Measurements from ENCODE around the gene DAG1. TPM values are rescaled to one million over a fixed set of nuclear protein-coding genes. Genes with fewer than 3 reads are reported as not detected.

DAG1 gene
- total and polyA plus RNA-seq, 10 donors = 3.0 to 42.7 (median 27.3) TPM

DNA sequence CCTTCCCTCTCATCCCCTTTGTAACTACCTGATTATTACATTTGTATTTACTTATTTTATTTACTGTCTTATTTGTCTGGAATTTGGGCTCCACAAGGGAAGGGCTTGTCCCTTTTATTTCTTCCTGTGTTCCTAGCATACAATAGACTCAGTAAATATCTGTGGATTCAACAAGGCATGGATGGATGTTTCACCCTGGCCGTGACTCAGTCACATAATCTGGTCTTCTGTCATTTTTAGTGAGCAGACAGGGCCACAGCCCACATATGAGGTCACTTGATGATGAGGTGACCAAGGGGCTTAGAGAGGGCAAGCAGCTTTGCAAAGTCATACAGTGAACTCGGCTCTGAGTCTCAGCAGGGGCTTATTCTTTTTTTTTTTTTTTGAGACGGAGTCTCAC, 7.8 kb upstream of the DAG1 start:
- Histone ChIP-seq H3K27ac (peak overlapping the region in 3 of 8 donors; percentile 5 to 37 (median 13)), H3K4me3 (no peak overlapping the region), H3K4me1 (peaks cover 0 to 8% (median 0%) of the 10 kb centered on the region in 6 donors), H3K36me3 (no peaks in the 10 kb centered on the region), H3K27me3 (replicated peaks in 1 of 7) (no peaks in the 10 kb centered on the region), H3K9me3 (no peaks in the 10 kb centered on the region)
- TF ChIP-seq, protein P1, sequence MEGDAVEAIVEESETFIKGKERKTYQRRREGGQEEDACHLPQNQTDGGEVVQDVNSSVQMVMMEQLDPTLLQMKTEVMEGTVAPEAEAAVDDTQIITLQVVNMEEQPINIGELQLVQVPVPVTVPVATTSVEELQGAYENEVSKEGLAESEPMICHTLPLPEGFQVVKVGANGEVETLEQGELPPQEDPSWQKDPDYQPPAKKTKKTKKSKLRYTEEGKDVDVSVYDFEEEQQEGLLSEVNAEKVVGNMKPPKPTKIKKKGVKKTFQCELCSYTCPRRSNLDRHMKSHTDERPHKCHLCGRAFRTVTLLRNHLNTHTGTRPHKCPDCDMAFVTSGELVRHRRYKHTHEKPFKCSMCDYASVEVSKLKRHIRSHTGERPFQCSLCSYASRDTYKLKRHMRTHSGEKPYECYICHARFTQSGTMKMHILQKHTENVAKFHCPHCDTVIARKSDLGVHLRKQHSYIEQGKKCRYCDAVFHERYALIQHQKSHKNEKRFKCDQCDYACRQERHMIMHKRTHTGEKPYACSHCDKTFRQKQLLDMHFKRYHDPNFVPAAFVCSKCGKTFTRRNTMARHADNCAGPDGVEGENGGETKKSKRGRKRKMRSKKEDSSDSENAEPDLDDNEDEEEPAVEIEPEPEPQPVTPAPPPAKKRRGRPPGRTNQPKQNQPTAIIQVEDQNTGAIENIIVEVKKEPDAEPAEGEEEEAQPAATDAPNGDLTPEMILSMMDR (IDR thresholded peaks at IDR 0.05 in 8 of 11, conservative IDR thresholded peaks at IDR 0.05 in 3 of 11) = no peak
- TF ChIP-seq POLR2AphosphoS5 (IDR thresholded peaks at IDR 0.05) (no peak), POLR2A (IDR thresholded peaks at IDR 0.05) (no peak)
- 74 to 87% (median 75%) methylated on average over 2 to 3 of the region's 3 CpGs for WGBS, 5 donors
- intact Hi-C loops (cut with DNase I; ENCODE audit: low total_unique reads) = no loop called here
- no peak for DNase-seq

DNA sequence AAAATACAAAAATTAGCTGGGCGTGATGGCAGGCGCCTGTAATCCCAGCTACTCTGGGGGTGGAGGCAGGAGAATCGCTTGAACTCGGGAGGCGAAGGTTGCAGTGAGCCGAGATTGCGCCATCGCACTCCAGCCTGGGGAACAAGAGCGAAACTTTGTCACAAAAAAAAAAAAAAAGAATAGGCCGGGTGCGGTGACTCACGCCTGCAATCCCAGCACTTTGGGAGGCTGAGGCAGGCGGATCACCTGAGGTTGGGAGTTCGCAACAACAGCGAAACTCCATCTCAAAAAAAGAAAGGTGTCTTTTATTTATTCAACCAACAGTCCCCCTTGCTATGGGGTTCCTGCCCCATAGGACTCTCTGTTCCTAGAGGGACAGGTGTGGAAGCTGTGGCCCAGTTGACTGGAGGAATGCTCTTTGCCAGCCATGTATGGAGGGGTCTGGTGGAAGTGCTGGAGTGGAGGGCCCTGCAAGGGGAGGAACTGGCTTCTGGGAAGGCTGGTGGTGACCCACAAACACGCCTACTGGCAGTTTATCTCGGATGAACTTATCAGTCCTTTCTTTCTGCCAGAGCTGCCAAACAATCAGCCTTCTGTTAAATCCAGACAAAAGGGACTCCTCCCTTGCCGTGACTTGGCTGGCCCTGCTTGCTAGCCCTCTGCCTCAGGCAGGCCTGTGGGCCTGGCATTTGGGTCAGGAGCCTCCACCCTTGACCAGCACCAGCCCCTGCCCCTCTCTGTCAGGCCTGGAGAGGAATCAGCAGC, 4.6 kb upstream of the DAG1 start:
- Histone ChIP-seq H3K9me3 (no peaks in the 10 kb centered on the region), H3K4me1 (peaks cover 6 to 24% (median 13%) of the 10 kb centered on the region in 6 donors), H3K36me3 (no peaks in the 10 kb centered on the region), H3K27me3 (replicated peaks in 1 of 7) (no peaks in the 10 kb centered on the region), H3K4me3 (no peak overlapping the region), H3K27ac (peak overlapping the region in 2 of 8 donors; percentile 3 to 11)
- DNase-seq = no peak
- intact Hi-C loops (cut with DNase I; ENCODE audit: low total_unique reads) = no loop called here
- TF ChIP-seq POLR2A (IDR thresholded peaks at IDR 0.05) = no peak
- TF ChIP-seq, protein P1 (IDR thresholded peaks at IDR 0.05 in 8 of 11, conservative IDR thresholded peaks at IDR 0.05 in 3 of 11) = no peak
- TF ChIP-seq POLR2AphosphoS5 (IDR thresholded peaks at IDR 0.05) = no peak
- 81 to 93% (median 84%) methylated on average over 18 of the region's 18 CpGs for WGBS, 5 donors

DNA sequence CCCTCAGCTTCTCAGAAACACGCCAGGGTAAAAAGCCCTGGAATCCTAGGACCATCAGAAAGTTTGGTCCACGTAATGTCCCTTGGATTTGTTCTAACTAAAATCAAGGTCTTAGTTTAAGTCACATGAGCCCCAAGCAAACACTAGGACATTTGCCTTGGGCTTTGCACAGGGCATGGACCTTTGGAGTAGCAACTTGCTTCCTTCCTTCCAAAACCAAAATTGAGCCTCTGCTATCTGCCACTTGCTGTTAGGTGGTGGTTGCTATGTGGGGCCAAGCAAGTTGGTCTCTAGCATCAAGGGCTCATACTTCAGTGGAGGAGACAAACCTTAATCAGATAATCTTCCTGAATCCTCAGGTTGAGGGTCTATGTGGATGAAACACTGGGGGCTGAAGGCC, 4.0 kb upstream of the DAG1 start:
- no peak for TF ChIP-seq POLR2A (IDR thresholded peaks at IDR 0.05)
- TF ChIP-seq POLR2AphosphoS5 (IDR thresholded peaks at IDR 0.05) = no peak
- TF ChIP-seq, protein P1 (IDR thresholded peaks at IDR 0.05 in 8 of 11, conservative IDR thresholded peaks at IDR 0.05 in 3 of 11) = no peak
- peaks cover 8 to 30% (median 18%) of the 10 kb centered on the region in 6 donors for H3K4me1 ChIP-seq
- intact Hi-C loops (cut with DNase I; ENCODE audit: low total_unique reads) = no loop called here
- 83 to 95% (median 90%) methylated on average over 2 of the region's 2 CpGs for WGBS, 5 donors
- H3K27me3 ChIP-seq (replicated peaks in 1 of 7) = no peaks in the 10 kb centered on the region
- no peak overlapping the region for H3K4me3 ChIP-seq
- no peaks in the 10 kb centered on the region for H3K36me3 ChIP-seq
- peak overlapping the region in 1 of 8 donors; percentile 11 for H3K27ac ChIP-seq
- no peaks in the 10 kb centered on the region for H3K9me3 ChIP-seq
- DNase-seq = no peak
